Measurements from ENCODE around the gene RAB3IL1.

DNA sequence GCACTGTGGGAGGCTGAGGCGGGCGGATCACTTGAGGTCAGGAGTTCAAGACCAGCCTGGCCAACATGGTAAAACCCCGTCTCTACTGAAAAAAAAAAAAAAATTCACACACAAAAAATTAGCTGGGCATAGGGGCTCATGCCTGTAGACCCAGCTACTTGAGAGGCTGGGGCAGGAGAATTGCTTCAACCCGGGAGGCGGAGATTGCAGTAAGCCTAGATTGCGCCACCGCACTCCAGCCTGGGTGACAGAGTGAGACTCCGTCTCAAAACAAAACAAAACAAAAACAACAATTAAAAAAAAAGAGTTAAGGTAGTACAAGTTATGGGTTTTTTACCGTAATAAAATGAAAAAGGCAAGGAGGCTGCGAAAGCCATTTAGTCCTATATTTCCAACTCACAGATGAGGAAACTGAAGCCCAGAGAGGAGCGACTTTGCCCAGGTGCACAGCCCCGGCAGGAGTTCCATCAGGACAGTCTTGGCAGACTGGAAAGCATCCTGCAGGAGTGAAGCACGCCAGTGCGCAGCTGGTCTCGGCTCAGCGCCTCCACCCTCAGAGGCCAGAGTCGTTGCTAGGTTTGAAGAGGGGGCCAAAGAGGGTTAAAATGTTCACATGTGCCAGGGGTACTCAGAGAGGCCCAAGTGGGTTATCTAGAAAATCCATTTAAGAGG lies 22.2 kb downstream of the RAB3IL1 start:
- TF ChIP-seq, protein P1, sequence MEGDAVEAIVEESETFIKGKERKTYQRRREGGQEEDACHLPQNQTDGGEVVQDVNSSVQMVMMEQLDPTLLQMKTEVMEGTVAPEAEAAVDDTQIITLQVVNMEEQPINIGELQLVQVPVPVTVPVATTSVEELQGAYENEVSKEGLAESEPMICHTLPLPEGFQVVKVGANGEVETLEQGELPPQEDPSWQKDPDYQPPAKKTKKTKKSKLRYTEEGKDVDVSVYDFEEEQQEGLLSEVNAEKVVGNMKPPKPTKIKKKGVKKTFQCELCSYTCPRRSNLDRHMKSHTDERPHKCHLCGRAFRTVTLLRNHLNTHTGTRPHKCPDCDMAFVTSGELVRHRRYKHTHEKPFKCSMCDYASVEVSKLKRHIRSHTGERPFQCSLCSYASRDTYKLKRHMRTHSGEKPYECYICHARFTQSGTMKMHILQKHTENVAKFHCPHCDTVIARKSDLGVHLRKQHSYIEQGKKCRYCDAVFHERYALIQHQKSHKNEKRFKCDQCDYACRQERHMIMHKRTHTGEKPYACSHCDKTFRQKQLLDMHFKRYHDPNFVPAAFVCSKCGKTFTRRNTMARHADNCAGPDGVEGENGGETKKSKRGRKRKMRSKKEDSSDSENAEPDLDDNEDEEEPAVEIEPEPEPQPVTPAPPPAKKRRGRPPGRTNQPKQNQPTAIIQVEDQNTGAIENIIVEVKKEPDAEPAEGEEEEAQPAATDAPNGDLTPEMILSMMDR (IDR thresholded peaks at IDR 0.05), result no peak
- TF ChIP-seq POLR2A (IDR thresholded peaks at IDR 0.05), result no peak
- TF ChIP-seq POLR2AphosphoS5 (IDR thresholded peaks at IDR 0.05), result no peak

All from breast epithelium (tissue), 3 donors.